HepG2 (cell line): Measurements from ENCODE around the gene SETD1B. TPM values are rescaled to one million over a fixed set of nuclear protein-coding genes. Genes with fewer than 3 reads are reported as not detected.

Experiments used
- ASH2L ChIP-seq: fragments of 300-600, 200-600 bp; sonication (generic); IDR thresholded peaks from 2 replicates; pipeline ENCODE4 v1.7.0; 2017; ENCODE audit warnings: low read depth, mild to moderate bottlenecking, moderate library complexity, mixed read lengths, low read length; ENCODE audit not compliant: insufficient read length
- BORCS8-MEF2B ChIP-seq: sonication (generic); formaldehyde crosslinking; IDR thresholded peaks from 2 replicates; pipeline ENCODE4 v1.8.0; 2022; ENCODE audit warnings: mild to moderate bottlenecking, missing genetic modification reagents
- KAT7 ChIP-seq: IDR thresholded peaks from 2 replicates; pipeline ENCODE4 v1.6.1; 2018; ENCODE audit warnings: borderline replicate concordance, missing compliant biosample characterization
- MXI1 ChIP-seq: IDR thresholded peaks from 3 replicates; pipeline ENCODE4 v1.6.1; 2012; ENCODE audit warnings: low read depth, low read length, inconsistent platforms, borderline replicate concordance
- NFKBIZ ChIP-seq: IDR thresholded peaks from 2 replicates; pipeline ENCODE4 v1.6.1; 2018; ENCODE audit warnings: missing genetic modification reagents, missing compliant biosample characterization
- PLSCR1 ChIP-seq: sonication (generic); formaldehyde crosslinking; IDR thresholded peaks from 2 replicates; pipeline ENCODE4 v1.5.0; 2020; ENCODE audit warnings: missing genetic modification reagents, mild to moderate bottlenecking, borderline replicate concordance
- POGK ChIP-seq: sonication (generic); formaldehyde crosslinking; conservative IDR thresholded peaks from 2 replicates; pipeline ENCODE4 v1.8.0; 2022; ENCODE audit warnings: mild to moderate bottlenecking, moderate library complexity, missing genetic modification reagents
- REPIN1 ChIP-seq: sonication (generic); formaldehyde crosslinking; IDR thresholded peaks from 2 replicates; pipeline ENCODE4 v1.8.0; 2022; ENCODE audit warnings: missing genetic modification reagents, low read depth, mild to moderate bottlenecking, borderline replicate concordance
- RFX5 ChIP-seq: IDR thresholded peaks from 2 replicates; pipeline ENCODE4 v1.6.1; 2011; ENCODE audit warnings: low read depth, low read length, improper control_type of control experiment
- SP4 ChIP-seq: sonication (generic); formaldehyde crosslinking; IDR thresholded peaks from 2 replicates; pipeline ENCODE4 v1.8.1; 2023; ENCODE audit warnings: mild to moderate bottlenecking, missing genetic modification reagents
- THAP9 ChIP-seq: sonication (generic); formaldehyde crosslinking; IDR thresholded peaks from 2 replicates; pipeline ENCODE4; 2020; ENCODE audit warnings: missing genetic modification reagents, mild to moderate bottlenecking, borderline replicate concordance
- TMF1 ChIP-seq: sonication (generic); formaldehyde crosslinking; IDR thresholded peaks from 2 replicates; pipeline ENCODE4 v1.8.1; 2022; ENCODE audit warnings: low read depth, missing genetic modification reagents
- YEATS2 ChIP-seq: sonication (generic); formaldehyde crosslinking; IDR thresholded peaks from 2 replicates; pipeline ENCODE4 v1.4.0; 2020; ENCODE audit warnings: missing genetic modification reagents, borderline replicate concordance
- ZNF30 ChIP-seq: sonication (generic); formaldehyde crosslinking; IDR thresholded peaks from 2 replicates; pipeline ENCODE4 v1.5.0; 2020; ENCODE audit warnings: mild to moderate bottlenecking, missing genetic modification reagents
- ZNF768 ChIP-seq: sonication (generic); formaldehyde crosslinking; IDR thresholded peaks from 2 replicates; pipeline ENCODE4 v1.4.0; 2020; ENCODE audit warnings: missing genetic modification reagents
- polyA plus RNA-seq, 8 experiments: library from polyadenylated mRNA; depleted of rRNA in 3 of 8; stranded (reverse) in 7 of 8; unstranded in 1 of 8; fragments of >200 nt; fragmentation: Illumina TruSeq in 4 of 8; extraction: Trizol in 4 of 8; gene quantifications; 2 replicates each; pipeline versions ENCODE4 v1.2.1 to v1.2.3, GENCODE V29; 2011 to 2016; ENCODE audit warnings: low read depth in 4 of 8, missing spikeins in 1 of 8, mixed read lengths in 1 of 8; ENCODE audit not compliant: insufficient read depth in 1 of 8
- total RNA-seq, 5 experiments: library from RNA; depleted of rRNA; stranded (reverse); fragments of >200 nt; fragmentation: Illumina TruSeq; extraction: Trizol; gene quantifications; 2 replicates each; pipeline ENCODE4 v1.2.3, GENCODE V29; 2016; ENCODE audit warnings: low read depth in 1 of 5

The SETD1B gene
- total and polyA plus RNA-seq, 2 of the 13 experiments (the other 11 are each of a cell fraction or from before 2014, with no cell fraction given), result 1.1 to 1.4 TPM

GRCh38 chr12:121812320-121812871 is 8.6 kb downstream of the SETD1B start (continued):
- TF ChIP-seq SP4 (CRISPR knock-in tag) (0 out of 2 replicates have a peak, but pooled peaks have one; percentile 27), TMF1 (CRISPR knock-in tag) (0 out of 2 replicates have a peak, but pooled peaks have one; percentile 7), YEATS2 (CRISPR knock-in tag) (peak; percentile 51; the same call in 1 of the 2 replicates), KAT7 (CRISPR knock-in tag) (peak; percentile 21; the same call in 1 of the 2 replicates), ZNF768 (CRISPR knock-in tag) (peak; percentile 25; the same call in 1 of the 2 replicates), NFKBIZ (CRISPR knock-in tag) (no peak), REPIN1 (CRISPR knock-in tag) (0 out of 2 replicates have a peak, but pooled peaks have one; percentile 2), MXI1 (peak; percentile 9; the same call in 1 of the 3 replicates), PLSCR1 (CRISPR knock-in tag) (no peak), ASH2L (peak; percentile 30), THAP9 (CRISPR knock-in tag) (no peak), ZNF30 (CRISPR knock-in tag) (no peak), POGK (CRISPR knock-in tag) (0 out of 2 replicates have a peak, but pooled peaks have one; percentile 20), BORCS8-MEF2B (CRISPR knock-in tag) (peak; percentile 27; the same call in 1 of the 2 replicates), RFX5 (0 out of 2 replicates have a peak, but pooled peaks have one; percentile 3)
- TF ChIP-seq, all 625 proteins: peak for 53
